CD14-positive monocyte (primary cell): ENCODE measurements around the gene HEPN1. TPM values are rescaled to one million over a fixed set of nuclear protein-coding genes. Genes with fewer than 3 reads are reported as not detected.

Source experiments
- DNase-seq, 3 donors: peaks; one replicate each; pipeline ENCODE4 v3.0.0-alpha.2; 2011 to 2022
- H2AFZ ChIP-seq: 2 replicates; pipeline ENCODE4 v1.6.0; 2012; ENCODE audit warnings: mild to moderate bottlenecking, low read depth, low read length, inconsistent platforms; ENCODE audit not compliant: insufficient read depth, poor library complexity, severe bottlenecking
- H3K27ac ChIP-seq, 2 donors: 1 replicate in 1 of 2; 2 replicates in 1 of 2; pipeline ENCODE4 v1.5.1; 2012 to 2013; ENCODE audit warnings: low read length in 2 of 2, control low read depth in 1 of 2, inconsistent platforms in 1 of 2, low read depth in 1 of 2, mild to moderate bottlenecking in 1 of 2
- H3K27me3 ChIP-seq, 2 donors: one replicate each; pipeline versions ENCODE4 v1.6.0 to v1.6.1; 2011 to 2013; ENCODE audit warnings: low read length in 2 of 2; ENCODE audit not compliant: control insufficient read depth in 2 of 2, insufficient read depth in 2 of 2
- H3K36me3 ChIP-seq, 2 donors: replicated peaks in 1 of 2; 1 replicate in 1 of 2; 2 replicates in 1 of 2; pipeline versions ENCODE4 v1.5.1 to v1.6.1; 2012 to 2013; ENCODE audit warnings: low read length in 2 of 2, control low read depth in 1 of 2, inconsistent platforms in 1 of 2, mild to moderate bottlenecking in 1 of 2; ENCODE audit not compliant: insufficient read depth in 2 of 2, control insufficient read depth in 1 of 2
- H3K4me1 ChIP-seq, 2 donors: 1 replicate in 1 of 2; 2 replicates in 1 of 2; pipeline versions ENCODE4 v1.5.1 to v1.6.1; 2012 to 2013; ENCODE audit warnings: low read length in 2 of 2, control low read depth in 1 of 2, inconsistent platforms in 1 of 2, mild to moderate bottlenecking in 1 of 2, moderate library complexity in 1 of 2; ENCODE audit not compliant: insufficient read depth in 2 of 2, control insufficient read depth in 1 of 2
- H3K4me2 ChIP-seq: replicated peaks from 2 replicates; pipeline ENCODE3; 2012; ENCODE audit warnings: low read length, moderate library complexity, mild to moderate bottlenecking; ENCODE audit not compliant: poor library complexity, severe bottlenecking; ENCODE audit errors: extremely low read depth
- H3K4me3 ChIP-seq, 3 experiments: fragments of 200-600 bp in 1 of 3; sonication (generic) in 1 of 3; replicated peaks in 1 of 3; 1 replicate in 2 of 3; 2 replicates in 1 of 3; pipeline ENCODE4 v1.5.1; 2011 to 2013; ENCODE audit warnings: low read length in 3 of 3, mild to moderate bottlenecking in 3 of 3, control low read depth in 2 of 3, low read depth in 2 of 3, inconsistent platforms in 1 of 3, moderate library complexity in 1 of 3
- H3K79me2 ChIP-seq: 2 replicates; pipeline ENCODE4 v1.6.0; 2012; ENCODE audit warnings: mild to moderate bottlenecking, control low read depth, inconsistent platforms, low read length, moderate library complexity; ENCODE audit not compliant: insufficient read depth
- H3K9ac ChIP-seq: 2 replicates; pipeline ENCODE4 v1.6.0; 2017; ENCODE audit warnings: low read length, mild to moderate bottlenecking; ENCODE audit not compliant: insufficient read depth, poor library complexity, severe bottlenecking
- H3K9me3 ChIP-seq, 2 donors: replicated peaks in 1 of 2; 1 replicate in 1 of 2; 2 replicates in 1 of 2; pipeline versions ENCODE4 v1.5.1 to v1.6.1; 2012 to 2013; ENCODE audit warnings: low read length in 2 of 2, control low read depth in 1 of 2; ENCODE audit not compliant: control insufficient read depth in 1 of 2, insufficient read depth in 1 of 2
- H4K20me1 ChIP-seq: 2 replicates; pipeline ENCODE4 v1.6.0; 2012; ENCODE audit warnings: mild to moderate bottlenecking, low read length, control low read depth, moderate library complexity; ENCODE audit not compliant: insufficient read depth
- H3K27ac Mint-ChIP-seq, 7 donors: one replicate each; pipeline ENCODE4 v1.8.0; 2020; ENCODE audit warnings: mild to moderate bottlenecking in 7 of 7, mixed read lengths in 7 of 7, moderate library complexity in 6 of 7, inconsistent platforms in 2 of 7
- H3K27me3 Mint-ChIP-seq, 3 donors: one replicate each; pipeline ENCODE4 v1.8.0; 2021 to 2022; ENCODE audit warnings: low read depth in 3 of 3, mild to moderate bottlenecking in 3 of 3, mixed read lengths in 3 of 3, moderate library complexity in 3 of 3, inconsistent platforms in 1 of 3
- H3K36me3 Mint-ChIP-seq, 2 donors: one replicate each; pipeline ENCODE4 v1.8.0; 2020; ENCODE audit warnings: mixed read lengths in 2 of 2, inconsistent platforms in 1 of 2, mild to moderate bottlenecking in 1 of 2
- H3K4me1 Mint-ChIP-seq: one replicate; pipeline ENCODE4 v1.8.0; 2020; ENCODE audit warnings: mild to moderate bottlenecking, mixed read lengths
- H3K4me3 Mint-ChIP-seq, 2 donors: one replicate each; pipeline ENCODE4 v1.8.0; 2020; ENCODE audit warnings: mild to moderate bottlenecking in 2 of 2, mixed read lengths in 2 of 2, moderate library complexity in 1 of 2
- H3K9me3 Mint-ChIP-seq, 7 donors: one replicate each; pipeline ENCODE4 v1.8.0; 2020 to 2022; ENCODE audit warnings: mixed read lengths in 7 of 7, mild to moderate bottlenecking in 6 of 7, moderate library complexity in 6 of 7, inconsistent platforms in 2 of 7
- WGBS: methylation state at CpG from one replicate; pipeline ENCODE4 v1.1.5; 2013; ENCODE audit warnings: missing lambda C conversion rate; ENCODE audit not compliant: insufficient coverage; 5-methylcytosine and 5-hydroxymethylcytosine counted together
- intact Hi-C, 2 donors: fragments of 100-400 bp; cut with micrococcal nuclease; formaldehyde crosslinking; loops; one replicate each; pipeline versions ENCODE4 v1.15.0 to v1.15.1; 2023
- polyA plus RNA-seq, 3 donors: library from polyadenylated mRNA; depleted of rRNA in 1 of 3; unstranded in 2 of 3; stranded (reverse) in 1 of 3; fragments of 300-500 nt in 2 of 3; fragments of >200 nt in 1 of 3; fragmentation: Illumina TruSeq in 2 of 3; gene quantifications; 1 replicate in 2 of 3; 2 replicates in 1 of 3; pipeline ENCODE4 v1.2.3, GENCODE V29; 2012 to 2021
- TF ChIP-seq, protein P1 (sequence below): fragments of 200-600 bp; IDR thresholded peaks from one replicate; pipeline ENCODE4 v1.8.0; 2022; ENCODE audit warnings: antibody characterized with exemption, mild to moderate bottlenecking

Gene HEPN1
- polyA plus RNA-seq, 3 donors: not detected

DNA sequence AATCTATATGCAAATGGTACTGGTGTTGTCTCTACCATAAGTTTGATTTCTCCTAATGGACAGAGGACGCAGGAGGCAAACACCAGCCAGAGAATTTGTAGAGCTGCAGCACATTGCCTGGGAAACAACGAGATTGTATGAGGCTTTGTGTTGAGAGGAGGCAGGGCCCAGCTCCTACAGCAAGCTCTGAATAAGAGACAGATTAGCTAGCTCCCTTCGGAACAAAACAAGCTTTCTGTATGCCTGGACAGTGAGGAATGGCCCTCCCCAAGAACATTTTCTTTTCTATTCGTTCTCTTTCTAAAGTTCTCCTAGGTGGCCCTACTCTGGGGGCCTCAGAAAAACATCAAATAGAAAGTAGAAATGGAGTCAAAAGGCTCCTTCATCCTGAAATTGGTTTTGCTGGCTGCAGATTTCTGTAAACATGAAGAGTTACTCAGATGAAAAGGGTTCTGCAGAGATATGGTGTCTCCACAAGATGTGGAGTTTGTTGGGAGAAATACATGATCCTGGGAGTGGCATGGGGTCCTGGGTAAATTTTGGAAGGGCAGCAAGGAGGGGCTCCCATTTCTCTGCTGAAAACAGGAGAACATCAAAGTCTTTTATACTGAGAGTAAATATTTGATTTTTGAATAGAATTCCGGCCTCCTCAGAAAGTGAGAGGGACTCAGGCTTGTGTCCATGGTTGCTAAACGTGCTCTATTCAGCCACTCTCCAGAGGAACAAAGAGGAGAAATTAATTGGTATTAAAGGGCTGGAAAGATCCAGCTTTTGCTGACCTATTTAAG lies 23.6 kb downstream of the HEPN1 start:
- Histone ChIP-seq H3K9ac (no peak overlapping the region), H3K27ac (no peak overlapping the region), H2AFZ (no peak overlapping the region), H3K4me1 (no peaks in the 10 kb centered on the region), H4K20me1 (no peaks in the 10 kb centered on the region), H3K4me2 (no peak overlapping the region), H3K36me3 (no peaks in the 10 kb centered on the region), H3K79me2 (no peaks in the 10 kb centered on the region), H3K27me3 (no peaks in the 10 kb centered on the region), H3K4me3 (no peak overlapping the region), H3K9me3 (peaks cover 0 to 5% of the 10 kb centered on the region in 2 donors)
- 97% methylated on average over 3 of the region's 6 CpGs for WGBS
- H3K27me3 Mint-ChIP-seq: peaks cover 0 to 4% (median 3%) of the 10 kb centered on the region in 3 donors
- no peaks in the 10 kb centered on the region for H3K4me1 Mint-ChIP-seq
- H3K27ac Mint-ChIP-seq: no peak overlapping the region
- intact Hi-C loops: no loop called here
- no peaks in the 10 kb centered on the region for H3K36me3 Mint-ChIP-seq
- no peak overlapping the region for H3K4me3 Mint-ChIP-seq
- no peak for DNase-seq
- peaks cover 2 to 13% (median 5%) of the 10 kb centered on the region in 7 donors for H3K9me3 Mint-ChIP-seq
- TF ChIP-seq, protein P1, sequence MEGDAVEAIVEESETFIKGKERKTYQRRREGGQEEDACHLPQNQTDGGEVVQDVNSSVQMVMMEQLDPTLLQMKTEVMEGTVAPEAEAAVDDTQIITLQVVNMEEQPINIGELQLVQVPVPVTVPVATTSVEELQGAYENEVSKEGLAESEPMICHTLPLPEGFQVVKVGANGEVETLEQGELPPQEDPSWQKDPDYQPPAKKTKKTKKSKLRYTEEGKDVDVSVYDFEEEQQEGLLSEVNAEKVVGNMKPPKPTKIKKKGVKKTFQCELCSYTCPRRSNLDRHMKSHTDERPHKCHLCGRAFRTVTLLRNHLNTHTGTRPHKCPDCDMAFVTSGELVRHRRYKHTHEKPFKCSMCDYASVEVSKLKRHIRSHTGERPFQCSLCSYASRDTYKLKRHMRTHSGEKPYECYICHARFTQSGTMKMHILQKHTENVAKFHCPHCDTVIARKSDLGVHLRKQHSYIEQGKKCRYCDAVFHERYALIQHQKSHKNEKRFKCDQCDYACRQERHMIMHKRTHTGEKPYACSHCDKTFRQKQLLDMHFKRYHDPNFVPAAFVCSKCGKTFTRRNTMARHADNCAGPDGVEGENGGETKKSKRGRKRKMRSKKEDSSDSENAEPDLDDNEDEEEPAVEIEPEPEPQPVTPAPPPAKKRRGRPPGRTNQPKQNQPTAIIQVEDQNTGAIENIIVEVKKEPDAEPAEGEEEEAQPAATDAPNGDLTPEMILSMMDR: no peak

DNA sequence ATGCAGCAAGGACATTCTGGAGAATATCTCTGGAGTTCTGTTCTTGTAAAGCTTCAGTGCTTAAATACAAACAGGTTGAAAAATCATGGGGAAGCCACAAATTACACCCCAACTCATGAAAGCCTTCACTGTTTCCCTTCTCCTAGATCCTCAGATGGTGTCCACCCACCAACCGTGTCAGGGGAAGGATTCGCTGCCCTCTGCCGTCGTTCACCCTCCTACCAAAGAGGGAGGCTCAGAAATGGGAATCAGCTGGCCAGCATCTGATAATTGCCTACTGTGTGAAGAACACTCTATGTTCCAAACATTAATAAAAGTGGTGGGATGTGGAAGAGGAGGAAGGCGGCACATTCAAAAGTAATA lies 24.2 kb downstream of the HEPN1 start:
- peaks cover 0 to 5% of the 10 kb centered on the region in 2 donors for H3K9me3 ChIP-seq
- H3K9ac ChIP-seq: no peak overlapping the region
- H3K4me3 ChIP-seq: no peak overlapping the region
- Mint-ChIP-seq H3K4me1 (no peaks in the 10 kb centered on the region), H3K4me3 (no peak overlapping the region), H3K27ac (no peak overlapping the region), H3K36me3 (no peaks in the 10 kb centered on the region), H3K9me3 (peaks cover 3 to 14% (median 6%) of the 10 kb centered on the region in 7 donors), H3K27me3 (peaks cover under 1 to 4% (median 3%) of the 10 kb centered on the region in 3 donors)
- no peak overlapping the region for H3K4me2 ChIP-seq
- TF ChIP-seq, protein P1: no peak
- no peaks in the 10 kb centered on the region for H3K27me3 ChIP-seq
- DNase-seq: no peak
- H4K20me1 ChIP-seq: no peaks in the 10 kb centered on the region
- no peaks in the 10 kb centered on the region for H3K79me2 ChIP-seq
- no CpG with 5 or more reads among the region's 5 CpGs for WGBS
- H3K27ac ChIP-seq: no peak overlapping the region
- intact Hi-C loops: no loop called here
- H3K36me3 ChIP-seq: no peaks in the 10 kb centered on the region
- no peaks in the 10 kb centered on the region for H3K4me1 ChIP-seq
- H2AFZ ChIP-seq: no peak overlapping the region
